SHP77 treated with DMSO at 0.1 percent for 48 hours (cell line): Measurements from ENCODE around the gene NME7.
"Not testable (repeated sequence)": the region's sequence is repeated elsewhere in the genome, so short reads cannot be mapped to it uniquely, and the experiment has no call there.

Experiments
- DNase-seq: peaks from one replicate; lab custom pipeline; 2025; lab: John Stamatoyannopoulos, UW

NME7 gene, protein sequence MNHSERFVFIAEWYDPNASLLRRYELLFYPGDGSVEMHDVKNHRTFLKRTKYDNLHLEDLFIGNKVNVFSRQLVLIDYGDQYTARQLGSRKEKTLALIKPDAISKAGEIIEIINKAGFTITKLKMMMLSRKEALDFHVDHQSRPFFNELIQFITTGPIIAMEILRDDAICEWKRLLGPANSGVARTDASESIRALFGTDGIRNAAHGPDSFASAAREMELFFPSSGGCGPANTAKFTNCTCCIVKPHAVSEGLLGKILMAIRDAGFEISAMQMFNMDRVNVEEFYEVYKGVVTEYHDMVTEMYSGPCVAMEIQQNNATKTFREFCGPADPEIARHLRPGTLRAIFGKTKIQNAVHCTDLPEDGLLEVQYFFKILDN

DNA sequence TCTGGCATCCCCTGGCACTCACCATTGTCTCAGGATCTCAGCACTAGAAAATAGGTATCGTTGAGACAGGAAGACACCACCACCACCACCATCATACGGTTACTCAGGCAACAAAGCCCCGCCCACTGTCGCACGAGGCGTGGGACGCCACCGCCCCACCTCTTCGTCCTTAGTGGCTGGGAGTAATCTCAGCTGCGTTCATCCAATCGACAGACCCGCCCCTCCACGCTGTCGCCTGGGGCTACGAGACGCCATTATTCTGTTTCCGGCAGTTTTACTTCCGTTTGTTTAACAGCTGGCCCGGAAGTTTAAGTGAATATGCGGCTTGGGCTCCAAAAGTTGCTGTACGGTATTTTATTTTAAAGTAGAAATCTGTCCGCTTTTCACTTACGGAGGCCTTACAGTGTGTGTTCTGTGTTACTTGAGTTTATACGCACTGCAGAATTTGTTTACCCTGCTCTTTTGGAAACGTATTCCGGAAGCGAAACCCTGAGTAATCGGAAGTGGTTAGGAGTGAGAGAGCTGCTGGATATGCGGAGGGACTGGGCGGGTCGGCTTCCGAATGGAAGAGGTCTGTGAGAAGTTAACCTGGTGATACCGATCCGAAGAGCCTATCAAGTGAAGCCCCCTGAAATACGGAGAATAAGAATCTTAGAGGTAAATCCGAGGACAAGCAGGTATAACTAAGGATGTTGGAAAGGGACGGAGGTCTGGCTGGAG is at the start of gene NME7, which contains the start of gene BLZF1:
Gene NME7 (minus strand): TSS at position 112 of the 720 bp plus-strand sequence. CDS start 87 bp downstream, at position 25.
Gene BLZF1 (plus strand): TSS at position 510 of the 720 bp plus-strand sequence. CDS start 1,328 bp downstream, outside the sequence.
- peak; percentile 93 for DNase-seq

DNA sequence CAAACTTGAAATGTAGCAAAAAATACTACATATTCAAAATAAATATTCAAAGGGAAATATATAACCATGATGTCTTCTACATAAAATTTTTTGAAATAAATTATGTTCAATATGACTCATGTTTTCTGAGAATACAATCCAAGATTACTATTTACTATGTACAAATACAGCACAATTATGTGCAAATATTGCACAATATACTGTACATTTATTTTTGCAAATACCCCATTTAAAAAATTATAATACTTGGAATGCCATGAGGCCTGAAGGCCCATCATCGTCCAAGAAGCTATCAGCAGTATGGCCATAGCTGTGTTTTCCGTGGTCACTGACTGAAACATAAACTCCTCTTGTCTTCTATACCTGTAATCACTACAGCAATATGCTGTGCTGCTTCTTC is 47.4 kb upstream of the NME7 start:
- DNase-seq = no peak

DNA sequence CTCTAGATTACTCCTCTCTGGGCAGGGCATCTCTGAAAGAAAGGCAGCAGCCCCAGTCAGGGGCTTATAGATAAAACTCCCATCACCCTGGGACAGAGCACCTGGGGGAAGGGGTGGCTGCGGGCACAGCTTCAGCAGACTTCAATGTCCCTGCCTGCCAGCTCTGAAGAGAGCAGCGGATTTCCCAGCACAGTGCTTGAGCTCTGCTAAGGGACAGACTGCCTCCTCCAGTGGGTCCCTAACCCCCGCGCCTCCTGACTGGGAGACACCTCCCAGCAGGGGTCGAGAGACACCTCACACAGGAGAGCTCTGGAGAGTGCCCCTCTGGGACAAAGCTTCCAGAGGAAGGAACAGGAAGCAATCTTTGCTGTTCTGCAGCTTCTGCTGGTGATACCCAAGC is 40.7 kb upstream of the NME7 start:
- not testable (repeated sequence) for DNase-seq

DNA sequence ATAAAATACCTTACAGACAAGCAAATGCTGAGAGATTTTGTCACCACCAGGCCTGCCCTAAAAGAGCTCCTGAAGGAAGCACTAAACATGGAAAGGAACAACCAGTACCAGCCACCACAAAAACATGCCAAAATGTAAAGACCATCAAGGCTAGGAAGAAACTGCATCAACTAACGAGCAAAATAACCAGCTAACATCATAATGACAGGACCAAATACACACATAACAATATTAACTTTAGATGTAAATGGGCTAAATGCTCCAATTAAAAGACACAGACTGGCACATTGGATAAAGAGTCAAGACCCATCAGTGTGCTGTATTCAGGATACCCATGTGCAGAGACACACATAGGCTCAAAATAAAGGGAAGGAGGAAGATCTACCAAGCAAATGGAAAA is 35.0 kb upstream of the NME7 start:
- DNase-seq = not testable (repeated sequence)

DNA sequence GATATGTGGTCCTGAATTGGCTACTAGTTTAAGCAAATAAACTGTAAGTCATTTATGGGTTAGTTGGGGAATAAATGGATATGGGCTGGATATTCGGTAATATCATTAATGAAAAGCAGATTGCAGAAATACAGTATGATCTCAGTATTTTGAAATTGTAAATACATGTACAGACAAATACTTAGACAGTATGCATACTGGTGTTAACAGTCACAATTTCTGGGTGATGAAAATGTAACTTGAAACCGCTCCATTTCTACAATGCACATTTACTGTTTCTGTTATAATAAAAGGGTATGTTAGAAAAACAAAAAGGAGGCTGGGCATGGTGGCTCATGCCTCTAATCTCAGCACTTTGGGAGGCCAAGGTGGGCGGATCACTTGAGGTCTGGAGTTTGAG is 28.4 kb upstream of the NME7 start:
- DNase-seq = no peak

DNA sequence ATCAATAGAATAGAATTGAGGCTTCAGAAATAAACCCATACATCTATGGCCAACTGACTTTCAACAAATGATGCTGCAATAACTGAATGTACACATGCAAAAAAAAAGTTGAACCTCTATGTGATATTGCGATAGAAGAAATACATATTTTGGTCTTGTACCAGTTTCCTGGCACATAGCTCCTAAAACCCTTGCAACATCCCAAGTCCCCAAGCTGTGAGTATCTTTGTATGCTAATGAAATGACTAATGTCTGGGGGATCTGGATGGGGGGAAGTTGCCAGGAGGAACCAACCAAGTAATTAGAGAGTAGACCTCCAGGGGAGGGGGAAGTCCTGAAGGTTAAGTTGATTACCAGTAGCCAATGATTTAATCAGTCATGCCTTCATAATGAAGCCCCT is 24.8 kb upstream of the NME7 start:
- no peak for DNase-seq

DNA sequence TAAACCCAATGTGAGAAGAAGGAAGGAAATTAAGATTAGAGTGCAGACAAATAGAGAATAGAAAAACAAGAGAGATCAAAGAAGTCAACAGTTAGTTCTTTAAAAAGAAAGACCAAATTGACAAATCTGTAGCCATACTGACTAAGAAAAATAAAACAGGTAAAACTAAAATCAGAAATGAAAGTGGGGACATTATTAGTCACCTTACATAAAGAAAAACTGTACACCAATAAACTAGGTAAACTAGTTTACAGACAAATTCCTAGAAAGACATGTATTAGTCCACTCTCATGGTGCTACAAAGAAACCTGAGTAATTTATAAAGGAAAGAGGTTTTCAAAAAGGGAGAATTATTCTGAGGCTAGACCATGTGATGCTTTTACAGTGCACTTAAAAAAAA is 22.7 kb upstream of the NME7 start:
- no peak for DNase-seq

DNA sequence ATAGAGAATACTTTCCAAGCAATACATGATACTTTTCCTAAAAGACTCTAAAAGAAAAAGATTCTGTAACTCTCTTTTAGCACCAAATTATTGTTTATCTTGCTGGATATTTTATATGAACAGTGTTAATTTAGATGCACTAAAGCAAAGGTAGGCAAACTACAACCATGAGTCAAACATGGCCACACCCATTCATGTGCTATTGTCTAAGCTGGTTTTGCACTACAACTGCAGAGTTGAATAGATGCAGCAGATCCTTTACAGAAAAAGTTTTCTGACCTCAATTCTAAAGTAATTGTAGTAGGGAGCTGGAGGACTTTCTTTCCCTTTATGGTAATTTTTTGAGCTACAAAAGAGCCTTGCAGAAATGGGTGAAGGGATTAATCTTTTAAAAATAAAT is 19.8 kb upstream of the NME7 start:
- DNase-seq = no peak

DNA sequence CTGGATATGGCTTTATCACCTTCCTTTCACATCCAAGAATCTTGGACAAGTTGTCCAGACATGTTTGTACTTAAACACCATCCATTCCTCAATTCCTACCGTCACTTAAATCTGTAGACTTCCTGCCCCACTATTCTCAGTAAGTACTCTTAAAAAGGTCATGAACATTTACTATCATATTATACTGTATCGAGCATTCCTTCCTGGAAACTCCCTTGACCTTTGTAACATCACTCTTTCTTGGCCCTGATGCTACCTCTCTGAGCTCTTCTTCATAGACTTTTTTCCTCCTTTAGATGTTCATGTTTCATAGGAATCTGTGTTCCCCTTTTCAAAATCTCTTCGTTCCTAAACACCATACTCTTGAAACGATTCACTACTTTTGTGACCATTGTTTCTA is 15.9 kb upstream of the NME7 start:
- no peak for DNase-seq

DNA sequence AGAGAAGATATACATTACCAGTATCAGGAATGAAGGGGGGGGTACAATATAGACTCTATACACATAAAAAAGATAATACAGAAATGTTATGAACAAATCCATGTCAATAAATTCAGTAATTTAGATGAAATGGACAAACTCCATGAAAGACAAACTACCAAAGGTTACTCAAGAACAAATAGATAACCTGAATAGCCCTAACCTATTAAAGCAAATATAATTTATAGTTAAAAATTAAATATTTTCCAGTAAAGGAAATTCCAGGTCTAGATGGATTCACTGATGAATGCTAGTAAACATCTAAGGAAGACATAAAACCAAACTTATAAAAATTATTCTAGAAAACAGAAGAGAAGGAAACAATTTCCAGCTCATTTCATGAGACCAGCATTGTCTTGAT is 13.6 kb upstream of the NME7 start:
- no peak for DNase-seq

DNA sequence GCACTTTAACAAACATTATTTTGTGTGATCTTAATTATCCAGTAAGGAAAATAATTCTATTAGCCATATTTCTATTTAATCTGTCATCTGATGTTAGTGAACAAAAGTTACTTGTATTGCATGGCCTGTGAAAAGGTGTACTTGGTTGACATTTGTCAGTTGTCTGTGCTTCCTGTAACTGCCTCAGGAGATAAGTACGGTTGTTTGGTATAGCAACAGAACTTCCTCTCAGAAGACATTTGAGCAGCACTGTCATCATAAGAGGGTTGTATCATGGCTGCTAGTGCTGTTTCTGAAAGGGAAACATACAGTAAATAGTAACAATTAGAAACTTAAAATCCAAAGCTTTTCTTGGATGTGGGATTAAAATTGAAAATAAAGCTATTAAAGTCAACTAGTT is 3.8 kb upstream of the NME7 start:
- no peak for DNase-seq

DNA sequence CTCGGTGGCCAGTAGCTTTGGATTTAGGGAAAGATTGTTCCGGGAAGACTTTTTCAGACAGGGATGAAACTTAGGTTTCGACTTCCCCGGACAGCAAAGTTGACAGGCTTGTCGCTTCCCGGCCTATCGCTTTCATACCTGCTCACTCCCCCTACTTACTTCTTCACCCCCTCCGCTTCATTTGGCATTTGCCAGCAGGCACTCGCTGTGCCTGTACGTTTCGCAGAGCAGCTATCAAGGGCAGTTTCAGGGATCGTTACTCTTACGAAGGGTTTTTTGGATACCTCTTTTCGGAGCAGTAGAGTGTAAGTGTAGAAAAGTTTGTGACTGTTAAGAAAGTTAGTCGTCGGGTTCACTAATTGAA is 791 bp upstream of the NME7 start:
- DNase-seq = no peak

DNA sequence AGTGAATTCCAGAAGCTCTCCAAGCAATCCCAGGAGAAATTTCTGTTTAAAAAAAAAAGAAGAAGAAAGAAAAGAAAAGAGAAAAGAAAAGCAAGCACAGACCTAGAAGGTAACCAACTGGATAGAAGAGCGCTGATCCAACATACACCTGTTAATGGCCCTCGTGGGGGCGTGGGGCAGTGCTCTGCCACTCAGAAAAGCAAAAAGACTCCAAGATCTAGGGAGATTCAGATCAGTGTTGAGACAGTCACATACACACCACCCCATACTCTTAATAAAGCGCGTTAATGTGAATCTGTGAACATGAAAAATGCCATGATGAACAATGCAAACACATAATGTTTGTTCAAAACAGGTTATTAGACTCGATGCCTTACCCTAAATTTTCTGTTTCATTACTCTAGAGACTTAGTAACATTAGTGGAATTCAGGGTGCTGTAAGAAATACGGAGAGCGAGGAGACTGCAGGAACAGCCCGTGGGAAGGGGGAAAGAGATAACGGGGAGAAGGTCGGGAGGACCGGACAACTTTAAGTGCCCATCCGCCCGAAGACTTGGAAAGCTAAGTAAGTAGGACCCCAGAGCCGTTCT is 406 bp downstream of the NME7 start:
- DNase-seq = no peak

DNA sequence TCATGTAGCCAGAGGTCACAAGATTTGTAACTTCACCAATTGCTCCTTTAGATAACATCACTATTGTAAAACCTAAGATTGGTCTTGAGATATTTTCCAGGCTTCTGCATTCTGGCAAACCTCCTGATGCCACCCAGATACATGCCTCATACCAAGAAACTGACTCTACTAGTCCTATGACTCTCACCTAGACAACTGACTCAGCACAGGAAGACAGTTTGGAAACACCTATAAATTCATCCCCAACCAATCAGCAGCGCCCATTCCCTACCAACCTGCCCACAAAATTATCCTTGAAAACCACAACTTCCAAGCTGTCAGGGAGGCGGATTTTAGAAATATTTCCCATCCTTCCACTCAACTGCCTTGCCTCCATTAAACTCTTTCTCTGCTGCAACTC is 2.6 kb downstream of the NME7 start:
- no peak for DNase-seq

DNA sequence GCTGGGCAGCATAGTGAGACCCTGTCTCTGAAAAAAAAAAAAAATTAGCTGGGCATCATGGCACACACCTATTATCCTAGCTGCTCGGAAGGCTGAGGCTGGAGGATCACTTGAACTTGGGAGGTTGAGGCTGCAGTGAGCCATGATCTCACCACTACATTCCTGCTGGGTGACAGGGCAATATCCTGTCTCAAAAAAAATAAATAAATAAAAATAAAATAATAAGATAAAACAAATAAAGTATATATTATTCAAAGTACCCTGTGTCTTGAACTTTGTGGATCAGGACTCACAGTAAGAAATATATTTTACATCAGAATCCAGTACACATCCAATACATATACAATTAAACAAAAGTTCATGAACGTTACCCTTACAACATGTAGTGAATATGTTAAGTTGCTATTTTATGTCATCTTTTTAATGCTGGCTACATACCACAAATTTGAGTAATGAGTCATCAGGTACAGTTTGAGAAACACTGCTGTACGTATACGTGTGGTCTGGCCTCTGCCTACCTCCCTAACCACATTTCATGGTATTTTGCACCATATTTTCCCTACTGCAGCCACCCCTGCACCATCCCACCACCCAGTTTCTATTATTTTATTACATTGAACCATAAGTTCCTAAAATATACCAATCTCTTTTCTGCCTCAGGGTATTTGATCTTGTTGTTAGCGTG is 4.4 kb downstream of the NME7 start:
- no peak for DNase-seq

DNA sequence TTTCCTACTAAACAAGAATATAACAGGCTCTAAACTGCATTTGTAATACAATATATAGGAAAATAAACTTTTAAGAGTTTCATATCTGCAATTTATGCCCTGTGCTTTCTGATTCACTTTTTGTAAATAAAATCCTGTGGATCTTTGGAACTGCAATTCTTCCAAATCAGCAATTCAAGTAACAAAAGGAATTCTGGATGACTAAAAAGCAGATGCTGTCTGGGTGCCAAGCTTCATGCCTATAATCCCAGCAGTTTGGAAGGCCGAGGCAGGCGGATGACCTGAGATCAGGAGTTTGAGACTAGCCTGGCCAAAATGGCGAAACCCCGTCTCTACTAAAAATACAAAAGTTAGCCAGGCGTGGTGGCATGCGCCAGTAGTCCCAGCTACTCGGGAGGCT is 6.3 kb downstream of the NME7 start:
- DNase-seq = no peak

DNA sequence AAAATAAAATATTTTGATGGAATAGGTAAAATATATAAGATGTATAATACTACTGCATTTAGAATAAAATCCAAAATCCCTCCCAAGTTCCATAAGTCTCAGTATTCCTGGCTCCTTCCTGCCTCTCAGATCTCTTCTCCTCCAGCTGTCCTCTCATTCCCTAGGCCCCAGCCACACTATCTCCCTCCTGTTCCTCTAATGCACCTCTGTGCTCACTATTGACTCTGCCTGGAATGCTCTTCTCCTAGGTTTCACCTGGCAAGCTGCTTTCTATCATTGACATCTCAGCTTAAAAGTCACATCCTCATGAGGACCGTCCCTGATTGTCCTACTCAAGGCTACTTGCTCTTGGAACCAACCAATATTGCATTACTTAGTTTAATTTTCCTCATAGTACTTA is 7.2 kb downstream of the NME7 start:
- DNase-seq = no peak

DNA sequence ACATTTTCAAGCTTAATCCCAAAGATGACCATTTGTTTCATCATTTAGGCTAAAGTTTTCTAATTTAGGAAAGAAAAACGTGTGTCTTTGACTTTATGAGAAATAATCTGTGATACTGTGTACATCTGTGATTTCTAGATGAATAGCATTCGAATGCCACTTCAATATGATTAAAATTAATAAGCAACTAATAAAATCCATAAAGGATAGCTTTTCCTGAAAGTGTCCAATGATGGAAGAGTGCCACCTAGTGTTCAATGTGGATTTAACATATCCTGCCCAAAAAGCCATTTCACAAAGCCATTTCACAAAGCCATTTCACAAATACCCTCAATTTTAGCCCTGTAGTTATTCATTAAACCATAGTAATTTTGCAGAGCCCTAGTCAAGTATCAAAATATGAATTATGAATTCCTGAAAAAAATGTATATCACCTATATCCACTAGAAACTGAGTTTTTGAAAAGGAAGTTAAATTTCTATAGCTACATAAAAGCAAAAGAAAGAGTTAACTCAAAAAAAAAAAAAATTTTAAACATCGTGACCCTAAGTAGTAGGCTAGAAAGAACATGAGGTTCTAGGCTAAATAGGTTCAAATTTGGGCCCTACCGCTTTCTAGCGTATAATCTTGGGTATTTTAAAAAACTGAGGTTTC is 19.1 kb downstream of the NME7 start:
- DNase-seq = peak; percentile 18

DNA sequence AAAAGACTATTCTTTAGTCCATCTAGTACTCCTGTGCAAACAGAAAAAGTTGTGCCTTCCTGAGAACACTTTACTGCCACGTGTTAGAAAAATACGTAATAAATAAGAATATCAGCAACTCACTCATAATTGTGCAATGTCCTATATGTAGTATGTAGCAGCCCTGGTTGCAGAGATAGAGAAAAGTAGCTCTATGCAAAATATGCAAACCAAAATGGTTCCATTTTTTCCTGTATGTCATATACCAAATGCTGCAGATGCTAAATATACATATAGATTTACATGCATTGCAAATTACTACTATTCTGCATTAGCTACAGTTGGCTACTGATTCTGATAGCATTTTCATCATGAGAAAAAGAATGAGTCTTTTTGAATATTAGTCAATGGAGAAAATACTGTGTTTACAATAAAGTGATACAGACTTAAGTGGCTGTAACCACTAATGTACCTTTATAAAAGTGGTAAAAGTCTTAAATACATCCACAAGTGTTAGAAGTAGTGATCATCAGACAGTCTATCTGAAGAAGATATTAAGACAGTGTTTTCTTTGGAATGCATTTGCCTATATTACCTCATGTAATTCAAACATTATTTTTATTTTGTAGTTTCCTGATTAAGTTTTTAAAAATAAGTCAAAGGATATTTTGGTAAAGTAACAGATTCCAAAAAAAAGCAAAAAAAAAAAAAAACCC is 19.8 kb downstream of the NME7 start:
- DNase-seq = no peak

DNA sequence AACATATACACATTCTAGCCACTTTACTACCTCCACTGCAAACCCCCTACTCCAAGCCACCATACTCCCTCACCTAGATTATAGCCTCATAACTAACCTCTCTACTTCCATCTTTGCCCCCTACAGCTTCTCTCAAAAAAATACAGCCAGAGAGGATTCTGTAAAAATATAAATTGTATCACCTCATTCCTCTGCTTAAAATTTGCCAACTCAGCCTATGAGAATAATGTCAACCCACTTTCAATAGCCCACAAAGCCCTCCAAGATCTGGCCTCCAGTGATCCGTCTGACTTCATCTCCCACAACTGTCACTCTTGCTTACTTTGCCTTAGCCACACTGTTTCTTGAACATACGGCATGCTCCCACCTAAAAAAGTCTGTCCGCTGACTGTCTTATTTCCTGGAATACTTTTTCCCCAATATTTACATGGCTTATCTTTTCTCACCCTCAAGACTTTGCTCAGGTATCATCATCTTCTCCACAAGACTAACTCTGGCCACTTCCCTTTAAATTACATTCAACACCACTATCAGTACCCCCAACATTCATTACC is 21.5 kb downstream of the NME7 start:
- DNase-seq = no peak

DNA sequence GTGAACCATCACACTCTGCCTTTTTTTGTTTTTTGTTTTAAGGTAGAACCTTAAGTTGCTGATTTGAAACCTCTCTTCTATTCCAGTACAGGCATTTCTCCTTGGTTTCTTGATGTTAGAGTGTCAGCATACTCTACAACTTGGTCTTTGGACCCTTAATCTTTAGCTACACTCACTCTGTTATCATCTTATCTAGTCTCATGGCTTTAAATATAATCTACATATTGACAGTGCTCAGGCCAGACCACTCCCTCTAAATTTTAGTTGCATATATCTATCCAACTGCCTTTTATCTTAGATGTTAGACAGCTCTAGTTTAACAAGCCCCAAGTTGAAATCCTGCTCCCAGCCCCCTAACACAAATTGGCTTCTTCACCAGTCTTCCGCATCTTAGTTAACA is 22.1 kb downstream of the NME7 start:
- DNase-seq = no peak
